ENCODE data around the gene PDLIM7.
"Not testable (repeated sequence)": the region's sequence is repeated elsewhere in the genome, so short reads cannot be mapped to it uniquely, and the experiment has no call there.

PDLIM7 gene

GRCh38 chr5:177497292-177498012 is at the start of gene PDLIM7:
TSS of gene PDLIM7 (minus strand) at chr5:177497604. CDS start at chr5:177496512, 1,092 bp downstream.
- DNase-seq: peak; percentile 85 to 89 (median 86)

- DNase-seq: no peak
Observed at GRCh38 chr5:177546258-177546741, 48.9 kb upstream of the PDLIM7 start.

- DNase-seq: no peak
Observed at GRCh38 chr5:177545487-177546257, 48.3 kb upstream of the PDLIM7 start.

- no peak for DNase-seq
Observed at GRCh38 chr5:177542816-177543465, 45.5 kb upstream of the PDLIM7 start.

GRCh38 chr5:177540438-177540837 is 43.0 kb upstream of the PDLIM7 start:
- DNase-seq: no peak

- DNase-seq: no peak
Observed at GRCh38 chr5:177539411-177539810, 42.0 kb upstream of the PDLIM7 start.

- DNase-seq: no peak
Observed at GRCh38 chr5:177538876-177539275, 41.5 kb upstream of the PDLIM7 start.

- no peak for DNase-seq
Observed at GRCh38 chr5:177537389-177538361, 40.3 kb upstream of the PDLIM7 start.

GRCh38 chr5:177536386-177536785 is 39.0 kb upstream of the PDLIM7 start:
- no peak for DNase-seq

- DNase-seq: no peak
Observed at GRCh38 chr5:177535125-177535524, 37.7 kb upstream of the PDLIM7 start.

GRCh38 chr5:177534433-177534832 is 37.0 kb upstream of the PDLIM7 start:
- not testable (repeated sequence) for DNase-seq

- no peak for DNase-seq
Observed at GRCh38 chr5:177531209-177531940, 34.0 kb upstream of the PDLIM7 start.

- DNase-seq: no peak
Observed at GRCh38 chr5:177530638-177531037, 33.2 kb upstream of the PDLIM7 start.

- no peak for DNase-seq
Observed at GRCh38 chr5:177529247-177530203, 32.1 kb upstream of the PDLIM7 start.

- DNase-seq: no peak
Observed at GRCh38 chr5:177528631-177529030, 31.2 kb upstream of the PDLIM7 start.

- DNase-seq: no peak
Observed at GRCh38 chr5:177527595-177527994, 30.2 kb upstream of the PDLIM7 start.

GRCh38 chr5:177526791-177527190 is 29.4 kb upstream of the PDLIM7 start:
- no peak for DNase-seq

- no peak for DNase-seq
Observed at GRCh38 chr5:177526191-177526590, 28.8 kb upstream of the PDLIM7 start.

GRCh38 chr5:177524941-177525655 is 27.7 kb upstream of the PDLIM7 start:
- DNase-seq: no peak

GRCh38 chr5:177524539-177524900 is 27.1 kb upstream of the PDLIM7 start:
- no peak for DNase-seq
